Heart left ventricle (tissue), 16 donors: ENCODE results near the gene TP53AIP1. TPM values are rescaled to one million over a fixed set of nuclear protein-coding genes. Genes with fewer than 3 reads are reported as not detected.

Source experiments
- ATAC-seq, 4 donors: fragments of 200-7000 bp; cut with Tn5 transposase; one replicate each; pipeline ENCODE4 v1.9.1; 2020 to 2022; ENCODE audit warnings: moderate library complexity in 4 of 4, mild to moderate bottlenecking in 3 of 4, moderate number of reproducible peaks in 1 of 4
- DNase-seq, 5 donors: peaks; one replicate each; pipeline ENCODE4 v3.0.0-alpha.2; 2020
- H3K27ac ChIP-seq, 12 donors: fragments of 200-600 bp; sonication (generic) in 4 of 12; one replicate each; pipeline versions ENCODE4 v1.5.0 to v1.8.0; 2016 to 2022; ENCODE audit warnings: mild to moderate bottlenecking in 2 of 12
- H3K27me3 ChIP-seq, 9 donors: fragments of 200-600 bp; sonication (generic) in 2 of 9; one replicate each; pipeline versions ENCODE4 v1.5.1 to v1.8.0; 2016 to 2022; ENCODE audit warnings: mild to moderate bottlenecking in 3 of 9
- H3K36me3 ChIP-seq, 9 donors: fragments of 200-600 bp; sonication (generic) in 2 of 9; one replicate each; pipeline versions ENCODE4 v1.5.0 to v1.8.0; 2018 to 2022; ENCODE audit warnings: mild to moderate bottlenecking in 2 of 9
- H3K4me1 ChIP-seq, 12 donors: fragments of 200-600 bp; sonication (generic) in 4 of 12; one replicate each; pipeline versions ENCODE4 v1.5.0 to v1.8.0; 2016 to 2022; ENCODE audit warnings: mild to moderate bottlenecking in 3 of 12
- H3K4me3 ChIP-seq, 12 donors: fragments of 200-600 bp; sonication (generic) in 4 of 12; one replicate each; pipeline versions ENCODE4 v1.5.0 to v1.8.0; 2017 to 2022; ENCODE audit warnings: mild to moderate bottlenecking in 9 of 12, moderate library complexity in 4 of 12
- H3K9me3 ChIP-seq, 12 donors: fragments of 200-600 bp; sonication (generic) in 4 of 12; one replicate each; pipeline versions ENCODE4 v1.5.0 to v1.8.0; 2016 to 2022; ENCODE audit warnings: mild to moderate bottlenecking in 1 of 12
- CTCF ChIP-seq, 12 donors: fragments of 200-600 bp; sonication (generic) in 4 of 12; IDR thresholded peaks; one replicate each; pipeline versions ENCODE4 v1.5.0 to v1.8.0; 2018 to 2022; ENCODE audit warnings: antibody characterized with exemption in 12 of 12, mild to moderate bottlenecking in 5 of 12
- POLR2A ChIP-seq, 2 donors: fragments of 450-650 bp; IDR thresholded peaks; one replicate each; pipeline ENCODE4 v1.6.1; 2017; ENCODE audit warnings: antibody characterized with exemption in 2 of 2, mild to moderate bottlenecking in 2 of 2, moderate library complexity in 2 of 2
- WGBS, 4 donors: extraction: QIAGEN DNeasy Blood & Tissue Kit in 2 of 4; methylation state at CpG; one replicate each; pipeline versions ENCODE4 v1.1.5 to v1.1.7; 2013 to 2018; 5-methylcytosine and 5-hydroxymethylcytosine counted together
- intact Hi-C, 10 donors: fragments of 100-400 bp; cut with DNase I; formaldehyde crosslinking; loops; one replicate each; pipeline versions ENCODE4 v1.11.1 to v1.14.2; 2022
- polyA plus RNA-seq, 2 donors: library from polyadenylated mRNA; stranded (reverse); fragments of 200-250 nt; gene quantifications; one replicate each; pipeline ENCODE4 v1.2.3, GENCODE V29; 2013
- total RNA-seq, 9 donors: library from RNA; depleted of rRNA in 2 of 9; stranded (reverse); fragments of >200 nt in 2 of 9; fragmentation: NEBNext Ultra II Directional in 3 of 9; extraction: Animal tissue kit (Norgen Biotek cat#: 25700) in 3 of 9; gene quantifications; one replicate each; pipeline versions ENCODE4 v1.1.0 to v1.2.4, GENCODE V29; 2016 to 2023
- donor health status: ischemic (EF 13 %, LVEDD 7.1; RV severe dilation, severe dysfunction).
- donor health status: healthy with polysubstance abuse.
- donor health status: DM: no; HTN: yes; CAD: no.
- donor health status: DM: no; HTN: no; CAD: no.
- donor health status: ischemic (EF 25% LVEDD 6.9; RV normal size, moderate dysfunction).
- donor health status: ischemic (EF 25% LVEDD 5.7; RV mildly dilated, moderate dysfunction).
- donor health status: healthy.
- donor health status: DM: yes; HTN: yes; CAD: no.
- donor health status: ischemic (EF 35%, LVEDD 5.7; RV mildly dilated, moderate dysfunction).
- donor health status: nonischemic (EF 11% LVEDD 7.7; RV severe dilation, severe dysfunction).
- donor health status: DM: yes; HTN: yes; CAD: no.
- donor health status: PGD.
- donor health status: ischemic (EF 29% LVEDD 5.4; RV normal size, mild dysfunction).
- donor health status: nonischemic (EF 23%, LVEDD 6.1; RV moderate dilation, normal function).

TP53AIP1 gene
- total and polyA plus RNA-seq, 11 donors: 0.01 TPM; not detected in 10

GRCh38 chr11:128890543-128891368, 51.9 kb downstream of the TP53AIP1 start, which contains the start of gene KCNJ5:
KCNJ5 (plus strand) TSS chr11:128891356; CDS start chr11:128911274, 19,918 bp downstream.
- DNase-seq (peak; percentile 45 to 76 (median 53)), ATAC-seq (peak in 3 of 4 donors; percentile 36 to 56 (median 46))
- 0 to 1% (median 1%) methylated on average over 20 to 85 of the region's 85 CpGs for WGBS, 4 donors
- intact Hi-C loops: loop anchor here in 2 of 10 donors (2.0 kb wide), 2 partner anchors 16 to 58 kb away; no protein-coding TSS in a partner anchor
- Histone ChIP-seq H3K4me1 (peaks cover 0 to 56% (median 29%) of the 10 kb centered on the region in 12 donors), H3K36me3 (no peaks in the 10 kb centered on the region), H3K27me3 (peaks cover 0 to 35% (median 4%) of the 10 kb centered on the region in 9 donors), H3K27ac (peak within 1 kb of the TSS in 11 of 12 donors; percentile 33 to 86 (median 74)), H3K9me3 (no peaks in the 10 kb centered on the region), H3K4me3 (peak within 1 kb of the TSS; percentile 33 to 64 (median 55))
- peak in 1 of 12 donors; percentile 5 for TF ChIP-seq CTCF (IDR thresholded peaks at IDR 0.05)
- TF ChIP-seq POLR2A (IDR thresholded peaks at IDR 0.05): no peak

- H3K36me3 ChIP-seq: no peaks in the 10 kb centered on the region
- peaks cover 0 to 35% (median 4%) of the 10 kb centered on the region in 9 donors for H3K27me3 ChIP-seq
- H3K9me3 ChIP-seq: no peaks in the 10 kb centered on the region
- TF ChIP-seq CTCF (IDR thresholded peaks at IDR 0.05) (no peak), POLR2A (IDR thresholded peaks at IDR 0.05) (no peak)
- H3K4me3 ChIP-seq: peak overlapping the region in 11 of 12 donors; percentile 44 to 64 (median 55)
- peaks cover 0 to 50% (median 27%) of the 10 kb centered on the region in 12 donors for H3K4me1 ChIP-seq
- H3K27ac ChIP-seq: peak overlapping the region in 5 of 12 donors; percentile 49 to 79 (median 70)
- no peak for DNase-seq
- intact Hi-C loops: loop anchor here in 2 of 10 donors (2.0 kb wide), 2 partner anchors 17 to 59 kb away; no protein-coding TSS in a partner anchor
- 28 to 38% (median 34%) methylated on average over 7 to 9 of the region's 9 CpGs for WGBS, 4 donors
- ATAC-seq: no peak
These were observed 52.5 kb downstream of the TP53AIP1 start for GRCh38 chr11:128890216-128890542.

- H3K27ac ChIP-seq: no peak overlapping the region
- H3K27me3 ChIP-seq: peaks cover 0 to 35% (median 4%) of the 10 kb centered on the region in 9 donors
- intact Hi-C loops: loop anchor here in 4 of 10 donors (2.0 to 10.0 kb wide), 5 partner anchors 17 to 855 kb away; no protein-coding TSS in a partner anchor
- H3K36me3 ChIP-seq: no peaks in the 10 kb centered on the region
- no peak for ATAC-seq
- no peak for TF ChIP-seq POLR2A (IDR thresholded peaks at IDR 0.05)
- no peak for TF ChIP-seq CTCF (IDR thresholded peaks at IDR 0.05)
- peaks cover 0 to 46% (median 27%) of the 10 kb centered on the region in 12 donors for H3K4me1 ChIP-seq
- DNase-seq: no peak
- no peaks in the 10 kb centered on the region for H3K9me3 ChIP-seq
- 82 to 98% (median 88%) methylated on average over 5 to 8 of the region's 8 CpGs for WGBS, 4 donors
- H3K4me3 ChIP-seq: no peak overlapping the region
These were observed 52.9 kb downstream of the TP53AIP1 start for GRCh38 chr11:128889657-128890213.
